HFFc6 (cell line): ENCODE data around the gene NUDT16L1. TPM values are rescaled to one million over a fixed set of nuclear protein-coding genes. Genes with fewer than 3 reads are reported as not detected.

Experiments
- DNase-seq: peaks from one replicate; pipeline ENCODE4 v3.0.0-alpha.2; 2018
- H3K27ac Mint-ChIP-seq: 2 replicates; pipeline ENCODE4 v1.8.0; 2020; ENCODE audit warnings: mild to moderate bottlenecking, mixed read lengths
- H3K27me3 Mint-ChIP-seq: 2 replicates; pipeline ENCODE4 v1.8.0; 2021; ENCODE audit warnings: mild to moderate bottlenecking, moderate library complexity, mixed read lengths; ENCODE audit not compliant: insufficient read depth
- H3K36me3 Mint-ChIP-seq: 2 replicates; pipeline ENCODE4 v1.8.0; 2021; ENCODE audit warnings: low read depth, mixed read lengths
- H3K4me1 Mint-ChIP-seq: 2 replicates; pipeline ENCODE4 v1.8.0; 2020; ENCODE audit warnings: low read depth, mixed read lengths
- H3K4me3 Mint-ChIP-seq: 2 replicates; pipeline ENCODE4 v1.8.0; 2020; ENCODE audit warnings: mild to moderate bottlenecking, moderate library complexity, mixed read lengths
- H3K9me3 Mint-ChIP-seq: 2 replicates; pipeline ENCODE4 v1.8.0; 2020; ENCODE audit warnings: mild to moderate bottlenecking, mixed read lengths
- total RNA-seq, 6 experiments: library from RNA; stranded (reverse); fragmentation: NEBNext Ultra II Directional; extraction: Animal tissue kit (Norgen Biotek cat#: 25700); gene quantifications; 2 replicates in 1 of 6; 3 replicates in 5 of 6; pipeline ENCODE4 v1.2.3, GENCODE V29; 2021
- TF ChIP-seq, protein P1 (sequence below): fragments of 200-600 bp; sonication (generic); IDR thresholded peaks from 2 replicates; pipeline ENCODE4 v1.5.0; 2021; ENCODE audit warnings: antibody characterized with exemption, mild to moderate bottlenecking

NUDT16L1 gene
- total RNA-seq, 6 experiments from 2014 or later, result 33.2 to 41.8 (median 34.3) TPM

DNA sequence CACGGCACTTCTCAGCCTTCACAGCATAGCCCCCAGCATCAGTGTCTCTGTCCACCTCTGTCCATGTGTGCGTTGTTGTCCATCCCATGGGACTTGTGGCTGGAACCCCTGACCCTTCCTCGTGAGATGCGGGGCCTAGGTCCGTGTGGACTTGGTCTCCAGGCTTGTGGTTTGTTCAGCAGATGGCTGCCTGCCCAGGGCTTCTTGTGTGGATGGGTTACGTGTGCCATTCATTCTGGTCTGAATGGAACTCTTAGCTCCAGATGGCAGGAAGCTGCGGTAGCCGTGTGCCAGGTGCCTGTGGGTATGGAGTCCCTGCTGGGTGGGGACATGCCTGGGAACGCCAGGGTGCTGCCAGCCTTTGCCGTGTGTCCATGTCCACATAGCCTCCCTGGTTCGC lies 31.7 kb upstream of the NUDT16L1 start:
- H3K9me3 Mint-ChIP-seq, result no peaks in the 10 kb centered on the region
- no peaks in the 10 kb centered on the region for H3K36me3 Mint-ChIP-seq
- H3K4me3 Mint-ChIP-seq, result no peak overlapping the region
- DNase-seq, result no peak
- TF ChIP-seq, protein P1, sequence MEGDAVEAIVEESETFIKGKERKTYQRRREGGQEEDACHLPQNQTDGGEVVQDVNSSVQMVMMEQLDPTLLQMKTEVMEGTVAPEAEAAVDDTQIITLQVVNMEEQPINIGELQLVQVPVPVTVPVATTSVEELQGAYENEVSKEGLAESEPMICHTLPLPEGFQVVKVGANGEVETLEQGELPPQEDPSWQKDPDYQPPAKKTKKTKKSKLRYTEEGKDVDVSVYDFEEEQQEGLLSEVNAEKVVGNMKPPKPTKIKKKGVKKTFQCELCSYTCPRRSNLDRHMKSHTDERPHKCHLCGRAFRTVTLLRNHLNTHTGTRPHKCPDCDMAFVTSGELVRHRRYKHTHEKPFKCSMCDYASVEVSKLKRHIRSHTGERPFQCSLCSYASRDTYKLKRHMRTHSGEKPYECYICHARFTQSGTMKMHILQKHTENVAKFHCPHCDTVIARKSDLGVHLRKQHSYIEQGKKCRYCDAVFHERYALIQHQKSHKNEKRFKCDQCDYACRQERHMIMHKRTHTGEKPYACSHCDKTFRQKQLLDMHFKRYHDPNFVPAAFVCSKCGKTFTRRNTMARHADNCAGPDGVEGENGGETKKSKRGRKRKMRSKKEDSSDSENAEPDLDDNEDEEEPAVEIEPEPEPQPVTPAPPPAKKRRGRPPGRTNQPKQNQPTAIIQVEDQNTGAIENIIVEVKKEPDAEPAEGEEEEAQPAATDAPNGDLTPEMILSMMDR, result no peak
- H3K4me1 Mint-ChIP-seq, result no peaks in the 10 kb centered on the region; the same call in 1 of the 2 replicates
- no peak overlapping the region for H3K27ac Mint-ChIP-seq
- peaks cover 4% of the 10 kb centered on the region for H3K27me3 Mint-ChIP-seq

DNA sequence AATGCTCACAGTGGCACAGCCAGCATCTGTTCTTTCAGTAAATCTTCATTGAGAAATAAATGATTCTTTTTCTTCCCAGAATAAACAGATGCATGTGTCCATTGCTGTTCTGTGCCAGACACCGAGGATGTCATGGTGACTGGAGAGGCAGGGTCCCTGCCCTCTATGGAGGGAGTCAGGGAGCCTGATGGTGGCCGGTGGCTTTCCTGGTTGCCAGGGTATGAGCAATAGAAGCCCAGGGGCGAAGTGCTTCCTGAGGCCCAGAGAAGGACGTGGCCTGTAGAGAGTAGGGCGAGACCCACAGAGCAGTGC lies 29.9 kb upstream of the NUDT16L1 start:
- Mint-ChIP-seq H3K36me3 (no peaks in the 10 kb centered on the region), H3K27ac (no peak overlapping the region), H3K4me3 (no peak overlapping the region), H3K9me3 (no peaks in the 10 kb centered on the region), H3K4me1 (no peaks in the 10 kb centered on the region; the same call in 1 of the 2 replicates), H3K27me3 (peaks cover 3% of the 10 kb centered on the region; the same call in 1 of the 2 replicates)
- no peak for DNase-seq
- TF ChIP-seq, protein P1, result no peak

DNA sequence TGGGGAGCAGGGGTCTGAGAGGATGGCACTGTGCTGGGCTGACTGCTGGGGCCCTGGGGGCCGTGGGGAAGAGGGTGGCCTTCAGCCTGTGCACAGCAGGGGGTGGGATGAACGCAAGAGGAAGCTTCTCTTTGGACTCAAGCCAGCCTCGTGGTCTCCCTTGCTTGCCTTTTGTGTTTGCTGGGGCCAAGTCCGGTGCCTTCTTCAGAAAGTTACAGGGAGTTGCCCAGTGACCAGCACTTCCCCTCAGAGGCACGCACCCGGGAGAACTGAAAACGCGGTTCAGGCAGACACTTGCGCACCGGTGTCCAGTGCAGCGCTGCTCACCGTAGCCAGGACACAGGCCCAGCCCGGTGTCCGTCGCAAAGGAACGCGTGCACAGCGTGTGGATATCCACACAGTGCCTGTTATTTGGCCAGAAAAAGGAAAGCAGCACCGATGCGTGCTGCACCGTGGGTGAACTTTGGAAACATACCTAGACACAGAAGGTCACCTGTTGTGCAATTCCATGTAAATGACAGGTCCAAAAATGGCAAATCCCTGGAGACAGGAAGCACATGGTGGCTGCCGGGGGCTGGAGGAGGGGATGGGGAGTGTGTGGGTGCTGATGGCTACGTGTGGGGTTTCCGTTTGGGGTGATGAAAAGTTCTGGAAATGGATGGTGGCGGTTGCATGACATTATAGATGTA lies 29.4 kb upstream of the NUDT16L1 start:
- Mint-ChIP-seq H3K4me3 (no peak overlapping the region), H3K36me3 (no peaks in the 10 kb centered on the region), H3K27me3 (peaks cover 3% of the 10 kb centered on the region; the same call in 1 of the 2 replicates), H3K27ac (no peak overlapping the region), H3K4me1 (no peaks in the 10 kb centered on the region; the same call in 1 of the 2 replicates), H3K9me3 (no peaks in the 10 kb centered on the region)
- DNase-seq, result no peak
- TF ChIP-seq, protein P1, result no peak

DNA sequence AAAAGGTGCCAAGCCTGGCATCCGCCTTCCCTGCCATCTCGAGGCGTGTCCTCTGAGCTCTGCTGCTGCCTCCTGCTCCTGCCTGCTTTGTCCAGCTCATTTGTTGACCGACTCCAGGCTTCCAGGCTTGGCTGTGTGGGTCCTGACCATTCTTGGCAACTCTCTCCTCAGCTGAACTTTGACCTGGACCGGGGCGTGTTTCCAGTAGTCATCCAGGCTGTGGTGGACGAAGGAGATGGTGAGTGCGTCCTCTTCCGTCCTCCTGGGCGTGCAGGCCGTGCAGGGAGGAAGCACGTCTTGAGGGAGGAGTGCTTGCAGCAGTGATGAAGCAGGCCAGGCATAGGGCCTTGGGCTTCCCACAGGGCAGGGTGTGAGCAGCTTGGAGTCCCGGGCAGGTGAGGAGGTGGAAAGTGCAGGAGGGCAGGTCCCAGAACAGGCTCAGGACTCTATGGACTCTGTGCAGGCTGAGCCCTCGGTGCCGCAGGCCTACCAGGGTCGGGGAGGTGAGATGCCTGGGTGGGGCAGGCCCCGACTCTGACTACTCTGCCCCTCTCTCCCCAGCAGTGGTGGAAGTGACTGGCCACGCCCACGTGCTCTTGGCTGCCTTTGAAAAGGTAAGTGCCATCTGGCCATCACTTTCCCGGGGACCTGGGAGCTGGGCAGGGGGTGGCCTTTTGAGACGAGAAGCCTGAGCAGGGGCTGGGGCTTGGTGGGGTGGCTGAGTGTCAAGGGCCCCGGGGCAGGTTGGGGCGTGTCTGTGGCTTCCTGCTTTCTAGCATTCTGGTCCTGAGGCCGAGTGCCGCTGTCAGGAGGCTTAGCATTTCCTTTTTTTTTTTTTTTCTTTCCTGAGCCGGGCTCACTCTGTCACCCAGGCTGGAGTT lies 28.6 kb upstream of the NUDT16L1 start:
- Mint-ChIP-seq H3K4me1 (no peaks in the 10 kb centered on the region; the same call in 1 of the 2 replicates), H3K4me3 (no peak overlapping the region; the same call in 1 of the 2 replicates), H3K9me3 (no peaks in the 10 kb centered on the region), H3K27me3 (peaks cover 3% of the 10 kb centered on the region; the same call in 1 of the 2 replicates), H3K27ac (no peak overlapping the region), H3K36me3 (no peaks in the 10 kb centered on the region; the same call in 1 of the 2 replicates)
- no peak for DNase-seq
- TF ChIP-seq, protein P1, result no peak

DNA sequence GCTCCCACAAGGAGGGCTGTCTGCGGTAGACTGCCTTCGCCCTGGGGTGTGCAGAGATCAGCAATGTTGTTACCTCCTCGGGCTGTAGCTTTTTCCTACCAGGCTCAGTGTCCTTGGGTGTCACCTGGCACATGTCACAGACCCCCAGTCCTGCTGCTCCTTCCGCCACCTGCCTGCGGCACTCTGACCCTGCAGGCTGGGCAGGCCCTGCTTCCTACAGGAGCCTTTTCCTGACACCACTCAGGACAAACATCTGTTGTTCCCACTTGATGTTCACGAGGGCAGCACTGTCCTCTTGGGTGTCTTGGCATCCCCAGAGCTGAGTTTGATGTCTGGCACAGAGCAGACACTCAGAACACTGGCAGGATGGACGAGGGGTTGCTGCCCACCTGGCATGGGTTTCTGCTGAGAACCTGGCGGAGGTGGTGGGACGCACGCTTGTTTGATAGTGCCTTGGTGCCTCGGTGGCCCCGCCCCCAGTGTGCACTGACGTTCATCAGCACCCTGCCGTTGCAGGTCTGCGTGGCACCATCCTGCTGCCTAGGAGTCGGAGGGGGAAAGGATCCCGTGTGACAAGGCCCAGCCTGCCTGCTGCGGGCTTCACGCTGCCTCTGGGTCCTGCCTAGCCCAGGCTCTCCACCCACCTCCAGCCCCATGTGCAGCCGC lies 26.7 kb upstream of the NUDT16L1 start:
- TF ChIP-seq, protein P1, result no peak
- Mint-ChIP-seq H3K9me3 (no peaks in the 10 kb centered on the region), H3K27me3 (peaks cover 3% of the 10 kb centered on the region), H3K27ac (no peak overlapping the region), H3K36me3 (no peaks in the 10 kb centered on the region; the same call in 1 of the 2 replicates), H3K4me3 (no peak overlapping the region), H3K4me1 (no peaks in the 10 kb centered on the region; the same call in 1 of the 2 replicates)
- no peak for DNase-seq
